Caco-2 (cell line): ENCODE measurements around the gene GHRH. TPM values are rescaled to one million over a fixed set of nuclear protein-coding genes. Genes with fewer than 3 reads are reported as not detected.

Experiments
- BruUV-seq: library from RNA; stranded (reverse); fragments of 400-500 nt; replicated peaks from 2 replicates; lab custom pipeline; 2021; lab: Mats Ljungman, UMichigan
- CTCF ChIA-PET: fragments of 300-600 bp; sonication (Branson Sonifier 250); formaldehyde crosslinking; loops from one replicate; lab custom pipeline; 2022; ENCODE audit warnings: antibody characterized with exemption; lab: Charles Lee
- POLR2A ChIA-PET: fragments of 300-600 bp; sonication (Branson Sonifier 250); formaldehyde crosslinking; loops from one replicate; lab custom pipeline; 2022; ENCODE audit warnings: antibody characterized with exemption; lab: Charles Lee
- DNase-seq, 2 experiments: peaks; one replicate each; pipeline versions ENCODE4 v3.0.0 to v3.0.0-alpha.2; 2020 to 2022
- H3K27me3 ChIP-seq: replicated peaks from 2 replicates; pipeline ENCODE4 v1.6.0; 2011; ENCODE audit warnings: low read length; ENCODE audit not compliant: control insufficient read depth, insufficient read depth
- H3K36me3 ChIP-seq: 2 replicates; pipeline ENCODE4 v1.5.1; 2011; ENCODE audit warnings: low read length; ENCODE audit not compliant: control insufficient read depth, insufficient read depth
- H3K4me1 ChIP-seq: fragments of 250-450 bp; sonication (Bioruptor Pico); 2 replicates; pipeline ENCODE4 v1.5.1; 2020; ENCODE audit warnings: mild to moderate bottlenecking
- H3K4me3 ChIP-seq: 2 replicates; pipeline ENCODE4 v1.5.1; 2011; ENCODE audit warnings: low read depth, mild to moderate bottlenecking, control low read depth, low read length
- H3K9me3 ChIP-seq: fragments of 250-450 bp; sonication (Bioruptor Pico); 2 replicates; pipeline ENCODE4 v1.5.1; 2020; ENCODE audit warnings: mild to moderate bottlenecking, moderate library complexity
- H3K27ac Mint-ChIP-seq: one replicate; pipeline ENCODE4 v1.8.0; 2022; ENCODE audit warnings: mixed read lengths; ENCODE audit not compliant: unreplicated experiment
- H3K27me3 Mint-ChIP-seq: one replicate; pipeline ENCODE4 v1.8.0; 2022; ENCODE audit warnings: mixed read lengths; ENCODE audit not compliant: insufficient read depth, unreplicated experiment
- H3K36me3 Mint-ChIP-seq: one replicate; pipeline ENCODE4 v1.8.0; 2022; ENCODE audit warnings: mild to moderate bottlenecking, mixed read lengths; ENCODE audit not compliant: insufficient read depth, unreplicated experiment
- H3K4me1 Mint-ChIP-seq: one replicate; pipeline ENCODE4 v1.8.0; 2022; ENCODE audit warnings: low read depth, mixed read lengths; ENCODE audit not compliant: unreplicated experiment
- H3K4me3 Mint-ChIP-seq: one replicate; pipeline ENCODE4 v1.8.0; 2022; ENCODE audit warnings: mild to moderate bottlenecking, moderate library complexity, mixed read lengths; ENCODE audit not compliant: unreplicated experiment
- H3K9me3 Mint-ChIP-seq: one replicate; pipeline ENCODE4 v1.8.0; 2022; ENCODE audit warnings: mixed read lengths; ENCODE audit not compliant: unreplicated experiment
- CTCF ChIP-seq, 2 experiments: fragments of 200-600 bp in 1 of 2; IDR thresholded peaks; 1 replicate in 1 of 2; 2 replicates in 1 of 2; pipeline versions ENCODE4 v1.5.1 to v1.8.0; 2011 to 2022; ENCODE audit warnings: antibody characterized with exemption in 1 of 2, control low read depth in 1 of 2, inconsistent platforms in 1 of 2, low read depth in 1 of 2, low read length in 1 of 2, mild to moderate bottlenecking in 1 of 2, moderate library complexity in 1 of 2; ENCODE audit not compliant: insufficient read depth in 1 of 2, severe bottlenecking in 1 of 2, unreplicated experiment in 1 of 2
- intact Hi-C: fragments of 100-400 bp; cut with micrococcal nuclease; formaldehyde crosslinking; loops from one replicate; pipeline ENCODE4 v1.10.0; 2022; ENCODE audit not compliant: unreplicated experiment
- total RNA-seq: library from RNA; stranded (reverse); gene quantifications from 2 replicates; pipeline ENCODE4 v1.2.3, GENCODE V29; 2022

Gene GHRH
- total RNA-seq, 1 experiment from 2014 or later, result not detected

GRCh38 chr20:37243937-37244571 lies 17.6 kb downstream of the GHRH start:
- BruUV-seq, result no TSS peak
- no peaks in the 10 kb centered on the region for H3K9me3 ChIP-seq
- ChIA-PET CTCF (interaction anchor here (1.2 kb wide), 1 partner anchor 48 kb away, joined by 3 read pairs; no protein-coding TSS in a partner anchor), POLR2A (no interaction called here)
- no peaks in the 10 kb centered on the region for H3K27me3 Mint-ChIP-seq
- H3K36me3 Mint-ChIP-seq, result peaks cover 82% of the 10 kb centered on the region
- no peak overlapping the region for H3K27ac Mint-ChIP-seq
- H3K4me3 ChIP-seq, result no peak overlapping the region
- no peak for TF ChIP-seq CTCF (IDR thresholded peaks at IDR 0.05; ENCODE audit: insufficient read depth in 1 of 2, low read depth in 1 of 2, low read length in 1 of 2, severe bottlenecking in 1 of 2, unreplicated experiment in 1 of 2)
- intact Hi-C loops, result no loop called here
- no peaks in the 10 kb centered on the region for H3K4me1 ChIP-seq
- H3K9me3 Mint-ChIP-seq, result no peaks in the 10 kb centered on the region
- H3K4me3 Mint-ChIP-seq, result no peak overlapping the region
- no peaks in the 10 kb centered on the region for H3K27me3 ChIP-seq
- DNase-seq, result no peak
- no peaks in the 10 kb centered on the region for H3K4me1 Mint-ChIP-seq
- H3K36me3 ChIP-seq, result peaks cover 14% of the 10 kb centered on the region

DNA sequence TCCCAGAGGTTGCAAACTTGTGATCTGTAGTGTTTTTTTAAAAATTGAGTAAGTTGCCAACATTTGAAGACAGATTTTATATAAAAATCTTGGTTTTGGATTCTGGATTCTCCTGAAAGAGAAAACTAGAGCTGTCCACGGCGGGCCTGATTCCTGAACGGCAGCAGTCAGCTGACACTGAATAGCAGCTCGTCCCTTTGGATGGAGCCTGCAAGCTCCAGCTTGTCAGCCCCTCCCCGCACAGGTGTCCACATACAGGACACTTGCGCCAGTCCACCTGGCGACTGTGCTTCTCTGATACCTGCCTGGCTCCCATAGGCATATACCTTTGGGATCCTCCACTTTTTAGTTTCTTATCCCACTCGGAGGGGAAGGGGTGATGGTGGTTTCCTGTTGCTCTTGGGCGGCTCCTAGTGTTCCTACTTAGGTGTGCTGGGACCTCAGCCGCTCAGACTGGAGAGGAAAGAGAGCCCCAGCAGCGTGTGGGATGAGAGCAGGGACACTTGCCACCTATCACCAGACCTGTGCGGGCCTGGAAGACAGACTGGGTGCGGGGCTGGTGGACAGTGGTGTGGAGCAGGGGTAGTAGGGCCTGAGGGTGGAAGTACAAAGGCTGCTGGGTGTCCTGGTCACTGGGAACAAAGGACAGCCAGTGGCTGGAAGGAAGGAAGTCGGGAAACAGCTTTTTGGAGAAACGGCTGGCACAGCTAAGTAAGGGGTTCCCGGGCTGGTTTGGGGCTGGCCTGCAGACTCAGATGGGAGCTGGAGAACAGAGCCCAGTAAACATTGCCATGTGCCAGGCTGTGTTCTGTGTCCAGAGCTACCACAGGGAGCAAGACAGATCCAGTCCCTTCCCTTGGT lies 18.3 kb downstream of the GHRH start:
- CTCF ChIA-PET, result no interaction called here
- BruUV-seq, result no TSS peak
- Histone ChIP-seq H3K4me3 (no peak overlapping the region), H3K36me3 (peaks cover 20% of the 10 kb centered on the region), H3K4me1 (no peaks in the 10 kb centered on the region), H3K9me3 (no peaks in the 10 kb centered on the region), H3K27me3 (no peaks in the 10 kb centered on the region)
- POLR2A ChIA-PET, result no interaction called here
- peak; percentile 34 to 42 for TF ChIP-seq CTCF (IDR thresholded peaks at IDR 0.05; ENCODE audit: insufficient read depth in 1 of 2, low read depth in 1 of 2, low read length in 1 of 2, severe bottlenecking in 1 of 2, unreplicated experiment in 1 of 2)
- no peak overlapping the region for H3K27ac Mint-ChIP-seq
- H3K27me3 Mint-ChIP-seq, result no peaks in the 10 kb centered on the region
- peak in 1 of 2 experiments; percentile 47 for DNase-seq
- intact Hi-C loops, result no loop called here
- H3K9me3 Mint-ChIP-seq, result no peaks in the 10 kb centered on the region
- H3K4me3 Mint-ChIP-seq, result no peak overlapping the region
- peaks cover 86% of the 10 kb centered on the region for H3K36me3 Mint-ChIP-seq
- H3K4me1 Mint-ChIP-seq, result no peaks in the 10 kb centered on the region

DNA sequence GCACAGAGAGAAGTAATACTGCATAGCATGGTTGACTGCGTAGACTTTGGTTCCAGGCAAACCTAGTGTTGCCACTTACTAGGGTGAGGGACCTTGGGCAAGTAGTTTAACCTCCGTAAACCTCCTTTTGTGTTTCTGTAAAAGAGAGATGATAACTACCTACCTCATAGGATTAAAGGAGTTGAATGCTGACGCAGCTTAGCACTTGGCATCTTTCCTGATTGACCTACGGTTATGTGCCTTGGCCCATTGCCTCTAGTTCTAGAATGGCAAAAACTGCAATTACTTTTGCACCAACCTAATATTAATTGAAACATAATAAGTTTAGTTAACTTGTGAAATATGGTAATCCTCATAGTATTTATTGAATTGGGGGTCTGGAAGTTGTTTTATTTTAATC lies 19.1 kb downstream of the GHRH start:
- intact Hi-C loops, result no loop called here
- ChIA-PET POLR2A (no interaction called here), CTCF (no interaction called here)
- peaks cover 21% of the 10 kb centered on the region for H3K36me3 ChIP-seq
- BruUV-seq, result no TSS peak
- H3K27me3 Mint-ChIP-seq, result no peaks in the 10 kb centered on the region
- H3K4me1 ChIP-seq, result no peaks in the 10 kb centered on the region
- H3K4me3 Mint-ChIP-seq, result no peak overlapping the region
- H3K4me3 ChIP-seq, result no peak overlapping the region
- H3K9me3 ChIP-seq, result no peaks in the 10 kb centered on the region
- no peak for TF ChIP-seq CTCF (IDR thresholded peaks at IDR 0.05; ENCODE audit: insufficient read depth in 1 of 2, low read depth in 1 of 2, low read length in 1 of 2, severe bottlenecking in 1 of 2, unreplicated experiment in 1 of 2)
- H3K27ac Mint-ChIP-seq, result no peak overlapping the region
- no peak for DNase-seq
- H3K4me1 Mint-ChIP-seq, result no peaks in the 10 kb centered on the region
- H3K27me3 ChIP-seq, result no peaks in the 10 kb centered on the region
- H3K9me3 Mint-ChIP-seq, result no peaks in the 10 kb centered on the region
- peaks cover 87% of the 10 kb centered on the region for H3K36me3 Mint-ChIP-seq
